ENCODE data around the gene FHIT.

GRCh38 chr3:60169755-60170154 is 1081.5 kb downstream of the FHIT start:
- TF ChIP-seq EZH2phosphoT487 (IDR thresholded peaks at IDR 0.05; ENCODE audit: borderline replicate concordance, low read length) (no peak), CTCF (IDR thresholded peaks at IDR 0.05; ENCODE audit: low read depth, low read length, poor library complexity, severe bottlenecking) (no peak)
